Measurements from ENCODE around the gene KIF26B.
"Not testable (repeated sequence)": the region's sequence is repeated elsewhere in the genome, so short reads cannot be mapped to it uniquely, and the experiment has no call there.

The KIF26B gene

GRCh38 chr1:245330951-245331350 lies 176.2 kb downstream of the KIF26B start:
- DNase-seq, result no peak

GRCh38 chr1:245332085-245332484 lies 177.3 kb downstream of the KIF26B start:
- DNase-seq, result no peak

- no peak for DNase-seq
Measured at GRCh38 chr1:245332513-245332912, 177.7 kb downstream of the KIF26B start.

- DNase-seq, result no peak
Measured at GRCh38 chr1:245334235-245334634, 179.4 kb downstream of the KIF26B start.

GRCh38 chr1:245334827-245335490 lies 180.2 kb downstream of the KIF26B start:
- no peak for DNase-seq

GRCh38 chr1:245335684-245336083 lies 180.9 kb downstream of the KIF26B start:
- not testable (repeated sequence) for DNase-seq

GRCh38 chr1:245336149-245336983 lies 181.6 kb downstream of the KIF26B start:
- no peak for DNase-seq

GRCh38 chr1:245336984-245337355 lies 182.2 kb downstream of the KIF26B start:
- DNase-seq, result not testable (repeated sequence)

- DNase-seq, result no peak
Measured at GRCh38 chr1:245337829-245338484, 183.2 kb downstream of the KIF26B start.

GRCh38 chr1:245338485-245338877 lies 183.7 kb downstream of the KIF26B start:
- no peak for DNase-seq

- no peak for DNase-seq
Measured at GRCh38 chr1:245341743-245342142, 187.0 kb downstream of the KIF26B start.

GRCh38 chr1:245345191-245345884 lies 190.6 kb downstream of the KIF26B start:
- DNase-seq, result no peak

GRCh38 chr1:245348626-245349025 lies 193.8 kb downstream of the KIF26B start:
- DNase-seq, result no peak

- DNase-seq, result no peak
Measured at GRCh38 chr1:245353411-245353810, 198.6 kb downstream of the KIF26B start.

- DNase-seq, result no peak
Measured at GRCh38 chr1:245353915-245354775, 199.4 kb downstream of the KIF26B start.

GRCh38 chr1:245355851-245356630 lies 201.3 kb downstream of the KIF26B start:
- DNase-seq, result not testable (repeated sequence)

- DNase-seq, result no peak
Measured at GRCh38 chr1:245356891-245357585, 202.3 kb downstream of the KIF26B start.

GRCh38 chr1:245359101-245359680 lies 204.4 kb downstream of the KIF26B start:
- not testable (repeated sequence) for DNase-seq

GRCh38 chr1:245361065-245361464 lies 206.3 kb downstream of the KIF26B start:
- no peak for DNase-seq

GRCh38 chr1:245361951-245362350 lies 207.2 kb downstream of the KIF26B start:
- DNase-seq, result no peak

Data from GF-D8 (cell line).